ENCODE results near the gene CACNA1B. TPM values are rescaled to one million over a fixed set of nuclear protein-coding genes. Genes with fewer than 3 reads are reported as not detected.

CACNA1B gene
- polyA plus RNA-seq, 1 of the 3 experiments (the other 2 are of a cell fraction) = 0.03 TPM

DNA sequence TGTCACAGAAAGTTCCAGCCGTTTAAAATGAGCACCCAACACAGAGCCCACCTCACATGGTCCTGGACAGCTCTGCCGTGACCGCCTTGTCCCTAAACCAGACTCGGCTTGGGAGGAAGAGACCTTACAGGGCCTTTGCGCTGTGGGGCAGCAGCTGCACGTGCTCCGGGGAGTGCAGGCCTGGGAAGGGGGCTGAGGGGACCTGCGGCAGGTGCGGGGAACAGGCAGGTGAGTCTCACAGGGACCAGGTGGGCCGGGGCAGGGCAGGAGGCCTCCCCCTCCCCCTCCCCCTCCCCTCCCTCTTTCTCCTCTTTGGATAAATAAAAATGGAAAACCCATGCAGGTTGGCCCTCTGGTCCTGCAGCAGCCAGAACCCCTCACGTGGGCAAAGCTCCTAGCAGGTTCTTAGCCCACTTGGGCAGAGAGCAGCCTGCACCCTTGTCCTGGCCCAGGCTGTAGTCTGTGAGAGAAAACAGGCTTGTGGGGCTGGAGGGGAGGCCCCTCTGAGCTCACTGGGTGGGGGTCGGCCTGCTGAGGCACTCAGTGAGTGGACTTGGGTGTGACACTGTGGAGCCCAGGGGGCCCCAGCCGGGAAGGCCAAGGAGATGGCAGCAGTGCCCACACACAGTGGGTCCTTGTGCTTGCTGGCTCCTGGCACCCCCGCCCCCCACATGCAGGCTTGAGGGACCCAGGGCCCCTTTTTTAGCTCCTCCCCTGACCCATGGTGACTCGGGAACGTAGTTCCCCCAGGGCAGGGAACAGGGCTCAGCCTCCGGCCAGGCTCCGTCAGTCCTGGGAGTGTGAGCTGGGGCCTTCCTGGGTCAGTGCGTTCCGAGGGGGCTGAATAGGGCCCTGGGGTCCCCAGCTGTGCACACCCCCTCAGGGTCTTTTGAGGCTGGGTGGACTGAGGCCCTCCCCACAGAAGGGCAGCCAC, 40.0 kb upstream of the CACNA1B start:
- no peaks in the 10 kb centered on the region for H3K9me2 ChIP-seq
- no peak overlapping the region for H3K9ac ChIP-seq
- DNase-seq = peak; percentile 24
- WGBS (ENCODE audit: low lambda C conversion rate) = 95% methylated on average over 7 of the region's 20 CpGs
- peaks cover 0 to 41% of the 10 kb centered on the region in 2 experiments for H3K36me3 ChIP-seq (replicated peaks in 1 of 2; ENCODE audit: control insufficient read depth in 1 of 2, insufficient read depth in 2 of 2, low read length in 1 of 2)
- no peaks in the 10 kb centered on the region for H3K79me2 ChIP-seq (ENCODE audit: insufficient read depth)
- TF ChIP-seq, protein P1, sequence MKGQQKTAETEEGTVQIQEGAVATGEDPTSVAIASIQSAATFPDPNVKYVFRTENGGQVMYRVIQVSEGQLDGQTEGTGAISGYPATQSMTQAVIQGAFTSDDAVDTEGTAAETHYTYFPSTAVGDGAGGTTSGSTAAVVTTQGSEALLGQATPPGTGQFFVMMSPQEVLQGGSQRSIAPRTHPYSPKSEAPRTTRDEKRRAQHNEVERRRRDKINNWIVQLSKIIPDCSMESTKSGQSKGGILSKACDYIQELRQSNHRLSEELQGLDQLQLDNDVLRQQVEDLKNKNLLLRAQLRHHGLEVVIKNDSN (IDR thresholded peaks at IDR 0.05; ENCODE audit: borderline replicate concordance, low read depth) = no peak
- TF ChIP-seq NFIC (IDR thresholded peaks at IDR 0.05; ENCODE audit: borderline replicate concordance) (no peak), MEF2A (IDR thresholded peaks at IDR 0.05; ENCODE audit: borderline replicate concordance, low read depth) (no peak), ELF1 (IDR thresholded peaks at IDR 0.05) (no peak), EP300 (IDR thresholded peaks at IDR 0.05; ENCODE audit: borderline replicate concordance in 1 of 2, low read depth in 1 of 2, low read length in 1 of 2) (no peak), YY1 (IDR thresholded peaks at IDR 0.05; ENCODE audit: low read depth) (no peak), RAD21 (IDR thresholded peaks at IDR 0.05; ENCODE audit: low read length) (no peak), FOXJ3 (CRISPR knock-in tag; IDR thresholded peaks at IDR 0.05) (no peak), SMC3 (IDR thresholded peaks at IDR 0.05; ENCODE audit: low read depth, low read length) (no peak), NRF1 (IDR thresholded peaks at IDR 0.05; ENCODE audit: low read depth, low read length) (no peak), TEAD4 (IDR thresholded peaks at IDR 0.05; ENCODE audit: borderline replicate concordance, insufficient read depth) (no peak), CHD2 (IDR thresholded peaks at IDR 0.05; ENCODE audit: low read length, partially characterized antibody) (no peak), RFX5 (IDR thresholded peaks at IDR 0.05; ENCODE audit: low read length) (no peak), RXRA (IDR thresholded peaks at IDR 0.05; ENCODE audit: borderline replicate concordance, low read depth) (no peak), FOXM1 (IDR thresholded peaks at IDR 0.05; ENCODE audit: low read depth) (no peak), TCF12 (IDR thresholded peaks at IDR 0.05) (no peak), MXI1 (IDR thresholded peaks at IDR 0.05; ENCODE audit: low read depth, low read length) (no peak)
- TF ChIP-seq, protein P2, sequence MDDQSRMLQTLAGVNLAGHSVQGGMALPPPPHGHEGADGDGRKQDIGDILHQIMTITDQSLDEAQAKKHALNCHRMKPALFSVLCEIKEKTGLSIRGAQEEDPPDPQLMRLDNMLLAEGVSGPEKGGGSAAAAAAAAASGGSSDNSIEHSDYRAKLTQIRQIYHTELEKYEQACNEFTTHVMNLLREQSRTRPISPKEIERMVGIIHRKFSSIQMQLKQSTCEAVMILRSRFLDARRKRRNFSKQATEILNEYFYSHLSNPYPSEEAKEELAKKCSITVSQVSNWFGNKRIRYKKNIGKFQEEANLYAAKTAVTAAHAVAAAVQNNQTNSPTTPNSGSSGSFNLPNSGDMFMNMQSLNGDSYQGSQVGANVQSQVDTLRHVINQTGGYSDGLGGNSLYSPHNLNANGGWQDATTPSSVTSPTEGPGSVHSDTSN (IDR thresholded peaks at IDR 0.05) = no peak
- TF ChIP-seq, protein P3, sequence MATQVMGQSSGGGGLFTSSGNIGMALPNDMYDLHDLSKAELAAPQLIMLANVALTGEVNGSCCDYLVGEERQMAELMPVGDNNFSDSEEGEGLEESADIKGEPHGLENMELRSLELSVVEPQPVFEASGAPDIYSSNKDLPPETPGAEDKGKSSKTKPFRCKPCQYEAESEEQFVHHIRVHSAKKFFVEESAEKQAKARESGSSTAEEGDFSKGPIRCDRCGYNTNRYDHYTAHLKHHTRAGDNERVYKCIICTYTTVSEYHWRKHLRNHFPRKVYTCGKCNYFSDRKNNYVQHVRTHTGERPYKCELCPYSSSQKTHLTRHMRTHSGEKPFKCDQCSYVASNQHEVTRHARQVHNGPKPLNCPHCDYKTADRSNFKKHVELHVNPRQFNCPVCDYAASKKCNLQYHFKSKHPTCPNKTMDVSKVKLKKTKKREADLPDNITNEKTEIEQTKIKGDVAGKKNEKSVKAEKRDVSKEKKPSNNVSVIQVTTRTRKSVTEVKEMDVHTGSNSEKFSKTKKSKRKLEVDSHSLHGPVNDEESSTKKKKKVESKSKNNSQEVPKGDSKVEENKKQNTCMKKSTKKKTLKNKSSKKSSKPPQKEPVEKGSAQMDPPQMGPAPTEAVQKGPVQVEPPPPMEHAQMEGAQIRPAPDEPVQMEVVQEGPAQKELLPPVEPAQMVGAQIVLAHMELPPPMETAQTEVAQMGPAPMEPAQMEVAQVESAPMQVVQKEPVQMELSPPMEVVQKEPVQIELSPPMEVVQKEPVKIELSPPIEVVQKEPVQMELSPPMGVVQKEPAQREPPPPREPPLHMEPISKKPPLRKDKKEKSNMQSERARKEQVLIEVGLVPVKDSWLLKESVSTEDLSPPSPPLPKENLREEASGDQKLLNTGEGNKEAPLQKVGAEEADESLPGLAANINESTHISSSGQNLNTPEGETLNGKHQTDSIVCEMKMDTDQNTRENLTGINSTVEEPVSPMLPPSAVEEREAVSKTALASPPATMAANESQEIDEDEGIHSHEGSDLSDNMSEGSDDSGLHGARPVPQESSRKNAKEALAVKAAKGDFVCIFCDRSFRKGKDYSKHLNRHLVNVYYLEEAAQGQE (IDR thresholded peaks at IDR 0.05; ENCODE audit: low read depth, low read length) = no peak
- TF ChIP-seq, protein P4, sequence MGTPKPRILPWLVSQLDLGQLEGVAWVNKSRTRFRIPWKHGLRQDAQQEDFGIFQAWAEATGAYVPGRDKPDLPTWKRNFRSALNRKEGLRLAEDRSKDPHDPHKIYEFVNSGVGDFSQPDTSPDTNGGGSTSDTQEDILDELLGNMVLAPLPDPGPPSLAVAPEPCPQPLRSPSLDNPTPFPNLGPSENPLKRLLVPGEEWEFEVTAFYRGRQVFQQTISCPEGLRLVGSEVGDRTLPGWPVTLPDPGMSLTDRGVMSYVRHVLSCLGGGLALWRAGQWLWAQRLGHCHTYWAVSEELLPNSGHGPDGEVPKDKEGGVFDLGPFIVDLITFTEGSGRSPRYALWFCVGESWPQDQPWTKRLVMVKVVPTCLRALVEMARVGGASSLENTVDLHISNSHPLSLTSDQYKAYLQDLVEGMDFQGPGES (IDR thresholded peaks at IDR 0.05; ENCODE audit: low read depth, low read length) = no peak
- no peak overlapping the region for H2AFZ ChIP-seq (ENCODE audit: low read depth)
- H3F3A ChIP-seq (replicated peaks; ENCODE audit: insufficient read depth) = no peaks in the 10 kb centered on the region
- no peaks in the 10 kb centered on the region for H3K4me1 ChIP-seq (ENCODE audit: control insufficient read depth in 1 of 2, insufficient read depth in 2 of 2, low read depth in 1 of 2, low read length in 1 of 2)
- POLR2A ChIA-PET = interaction anchor here (0.6 kb wide), 1 partner anchor 22 kb away, joined by 3 read pairs; no protein-coding TSS in a partner anchor
- CTCF ChIA-PET = interaction anchor here (1.2 kb wide), 1 partner anchor 17 kb away, joined by 5 read pairs; no protein-coding TSS in a partner anchor
- H3K27ac ChIP-seq (ENCODE audit: low read depth in 2 of 2, low read length in 1 of 2) = no peak overlapping the region
- no peak overlapping the region for H3K4me3 ChIP-seq (ENCODE audit: low read depth in 2 of 2, low read length in 1 of 2)
- no peak overlapping the region for H3K4me2 ChIP-seq
- H3K27me3 ChIP-seq (ENCODE audit: insufficient read depth) = no peaks in the 10 kb centered on the region
- no peaks in the 10 kb centered on the region for H3K9me3 ChIP-seq
- no peaks in the 10 kb centered on the region for H4K20me1 ChIP-seq (ENCODE audit: insufficient read depth)

Measured in SK-N-SH (cell line).